Colonic mucosa (tissue), 4 donors: ENCODE results near the gene SMAD2. TPM values are rescaled to one million over a fixed set of nuclear protein-coding genes. Genes with fewer than 3 reads are reported as not detected.
"Not testable (repeated sequence)": the region's sequence is repeated elsewhere in the genome, so short reads cannot be mapped to it uniquely, and the experiment has no call there.

Experiments used
- DNase-seq: peaks from one replicate; pipeline ENCODE4 v3.0.0-alpha.2; 2020
- H3K27ac ChIP-seq: fragments of 200-600 bp; one replicate; pipeline ENCODE4 v1.8.0; 2021
- H3K27me3 ChIP-seq: fragments of 200-600 bp; one replicate; pipeline ENCODE4 v1.8.0; 2021
- H3K36me3 ChIP-seq: fragments of 200-600 bp; one replicate; pipeline ENCODE4 v1.8.0; 2021
- H3K4me1 ChIP-seq: fragments of 200-600 bp; one replicate; pipeline ENCODE4 v1.8.0; 2021; ENCODE audit warnings: mild to moderate bottlenecking
- H3K4me3 ChIP-seq: fragments of 200-600 bp; one replicate; pipeline ENCODE4 v1.8.0; 2021
- H3K9ac ChIP-seq, 2 donors: one replicate each; pipeline ENCODE4 v1.7.0; 2013; ENCODE audit warnings: control low read depth in 2 of 2, low read depth in 2 of 2, low read length in 2 of 2
- H3K9me3 ChIP-seq: fragments of 200-600 bp; one replicate; pipeline ENCODE4 v1.8.0; 2021
- intact Hi-C: fragments of 100-400 bp; cut with DNase I; formaldehyde crosslinking; loops from one replicate; pipeline ENCODE4 v1.14.1; 2022
- total RNA-seq, 2 donors: library from RNA; stranded (reverse); fragmentation: NEBNext Ultra II Directional in 1 of 2; extraction: Animal tissue kit (Norgen Biotek cat#: 25700) in 1 of 2; gene quantifications; one replicate each; pipeline ENCODE4 v1.2.1, GENCODE V29; 2021
- TF ChIP-seq, protein P1 (sequence below): fragments of 200-600 bp; IDR thresholded peaks from one replicate; pipeline ENCODE4 v1.8.0; 2022; ENCODE audit warnings: antibody characterized with exemption, mild to moderate bottlenecking
- donor health status: healthy.
- donor health status: DM: no; HTN: no; CAD: no.
- donor health status: DM: no; HTN: no; CAD: no.

The SMAD2 gene
- total RNA-seq, 2 donors from 2014 or later: 109 to 133 TPM

- Histone ChIP-seq H3K36me3 (no peaks in the 10 kb centered on the region), H3K4me3 (no peak overlapping the region), H3K27ac (no peak overlapping the region), H3K9me3 (no peaks in the 10 kb centered on the region), H3K9ac (no peak overlapping the region), H3K27me3 (no peaks in the 10 kb centered on the region), H3K4me1 (no peaks in the 10 kb centered on the region)
- TF ChIP-seq, protein P1, sequence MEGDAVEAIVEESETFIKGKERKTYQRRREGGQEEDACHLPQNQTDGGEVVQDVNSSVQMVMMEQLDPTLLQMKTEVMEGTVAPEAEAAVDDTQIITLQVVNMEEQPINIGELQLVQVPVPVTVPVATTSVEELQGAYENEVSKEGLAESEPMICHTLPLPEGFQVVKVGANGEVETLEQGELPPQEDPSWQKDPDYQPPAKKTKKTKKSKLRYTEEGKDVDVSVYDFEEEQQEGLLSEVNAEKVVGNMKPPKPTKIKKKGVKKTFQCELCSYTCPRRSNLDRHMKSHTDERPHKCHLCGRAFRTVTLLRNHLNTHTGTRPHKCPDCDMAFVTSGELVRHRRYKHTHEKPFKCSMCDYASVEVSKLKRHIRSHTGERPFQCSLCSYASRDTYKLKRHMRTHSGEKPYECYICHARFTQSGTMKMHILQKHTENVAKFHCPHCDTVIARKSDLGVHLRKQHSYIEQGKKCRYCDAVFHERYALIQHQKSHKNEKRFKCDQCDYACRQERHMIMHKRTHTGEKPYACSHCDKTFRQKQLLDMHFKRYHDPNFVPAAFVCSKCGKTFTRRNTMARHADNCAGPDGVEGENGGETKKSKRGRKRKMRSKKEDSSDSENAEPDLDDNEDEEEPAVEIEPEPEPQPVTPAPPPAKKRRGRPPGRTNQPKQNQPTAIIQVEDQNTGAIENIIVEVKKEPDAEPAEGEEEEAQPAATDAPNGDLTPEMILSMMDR: no peak
- intact Hi-C loops: loop anchor here (2.0 to 10.0 kb wide), 3 partner anchors 249 to 673 kb away; no protein-coding TSS in a partner anchor
- no peak for DNase-seq
These were observed 158.5 kb downstream of the SMAD2 start for GRCh38 chr18:47771922-47772321.

DNA sequence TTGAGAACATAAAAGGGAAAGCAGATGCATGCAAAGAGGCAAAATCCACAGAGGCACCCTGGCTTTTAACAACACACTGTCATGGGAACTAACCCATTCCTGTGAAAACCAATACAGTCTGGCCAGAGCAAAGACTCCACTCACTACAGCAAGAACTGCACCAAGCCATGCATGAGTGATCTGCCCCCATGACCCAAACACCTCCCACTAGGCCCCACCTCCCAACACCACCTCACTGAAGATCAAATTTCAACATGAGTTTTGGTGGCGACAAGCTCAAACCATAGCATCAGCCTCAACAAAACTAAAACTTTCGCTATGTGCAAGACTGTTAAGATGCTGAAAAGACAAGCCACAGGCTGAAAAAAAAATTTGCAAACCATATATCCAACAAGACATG lies 162.8 kb downstream of the SMAD2 start:
- no peaks in the 10 kb centered on the region for H3K27me3 ChIP-seq
- TF ChIP-seq, protein P1: no peak
- no peak overlapping the region for H3K27ac ChIP-seq
- intact Hi-C loops: no loop called here
- no peaks in the 10 kb centered on the region for H3K36me3 ChIP-seq
- no peak overlapping the region for H3K4me3 ChIP-seq
- no peak overlapping the region for H3K9ac ChIP-seq
- no peaks in the 10 kb centered on the region for H3K4me1 ChIP-seq
- DNase-seq: no peak
- H3K9me3 ChIP-seq: no peaks in the 10 kb centered on the region

DNA sequence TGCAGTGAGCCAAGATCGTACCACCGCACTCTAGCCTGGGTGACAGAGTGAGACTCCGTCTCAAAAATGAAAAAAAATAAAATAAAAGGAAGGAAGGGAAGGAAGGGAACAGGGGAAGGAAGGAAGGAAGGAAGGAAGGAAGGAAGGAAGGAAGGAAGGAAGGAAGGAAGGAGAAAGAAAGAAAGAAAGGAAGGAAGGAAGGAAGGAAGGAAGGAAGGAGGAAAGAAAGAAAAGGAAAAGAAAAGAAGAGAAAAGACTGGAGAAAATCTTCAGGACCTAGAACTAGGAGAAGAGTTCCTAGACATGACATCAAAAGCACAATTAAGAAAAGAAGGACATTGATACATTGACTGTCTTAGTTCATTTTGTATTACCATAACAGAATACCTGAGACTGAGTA lies 163.3 kb downstream of the SMAD2 start:
- H3K27ac ChIP-seq, H3K9ac ChIP-seq, DNase-seq, intact Hi-C loops, H3K27me3 ChIP-seq, H3K4me1 ChIP-seq, H3K9me3 ChIP-seq, H3K36me3 ChIP-seq, H3K4me3 ChIP-seq: not testable (repeated sequence)
